ENCODE results near the gene PBX3.

Gene PBX3

DNA sequence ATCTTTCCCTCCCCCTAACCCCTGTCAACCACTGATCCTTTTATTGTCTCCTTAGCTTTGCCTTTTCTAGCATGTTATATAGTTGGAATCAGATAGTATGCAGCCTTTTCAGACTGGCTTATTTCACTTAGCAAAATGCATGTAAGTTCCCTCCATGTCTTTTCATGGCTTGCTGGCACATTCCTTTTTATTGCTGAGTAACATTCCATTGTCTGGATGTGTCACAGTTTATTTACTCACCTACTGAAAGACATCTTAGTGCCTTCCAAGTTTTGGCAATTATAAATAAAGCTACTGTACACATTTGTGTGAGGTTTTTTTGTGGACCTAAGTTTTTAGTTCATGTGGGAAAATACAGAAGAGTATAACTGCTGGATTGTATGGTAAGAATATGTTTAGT lies 230.1 kb downstream of the PBX3 start:
- TF ChIP-seq, protein P1, sequence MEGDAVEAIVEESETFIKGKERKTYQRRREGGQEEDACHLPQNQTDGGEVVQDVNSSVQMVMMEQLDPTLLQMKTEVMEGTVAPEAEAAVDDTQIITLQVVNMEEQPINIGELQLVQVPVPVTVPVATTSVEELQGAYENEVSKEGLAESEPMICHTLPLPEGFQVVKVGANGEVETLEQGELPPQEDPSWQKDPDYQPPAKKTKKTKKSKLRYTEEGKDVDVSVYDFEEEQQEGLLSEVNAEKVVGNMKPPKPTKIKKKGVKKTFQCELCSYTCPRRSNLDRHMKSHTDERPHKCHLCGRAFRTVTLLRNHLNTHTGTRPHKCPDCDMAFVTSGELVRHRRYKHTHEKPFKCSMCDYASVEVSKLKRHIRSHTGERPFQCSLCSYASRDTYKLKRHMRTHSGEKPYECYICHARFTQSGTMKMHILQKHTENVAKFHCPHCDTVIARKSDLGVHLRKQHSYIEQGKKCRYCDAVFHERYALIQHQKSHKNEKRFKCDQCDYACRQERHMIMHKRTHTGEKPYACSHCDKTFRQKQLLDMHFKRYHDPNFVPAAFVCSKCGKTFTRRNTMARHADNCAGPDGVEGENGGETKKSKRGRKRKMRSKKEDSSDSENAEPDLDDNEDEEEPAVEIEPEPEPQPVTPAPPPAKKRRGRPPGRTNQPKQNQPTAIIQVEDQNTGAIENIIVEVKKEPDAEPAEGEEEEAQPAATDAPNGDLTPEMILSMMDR (IDR thresholded peaks at IDR 0.05; ENCODE audit: low read depth, low read length, poor library complexity, severe bottlenecking), result no peak
- TF ChIP-seq EZH2phosphoT487 (IDR thresholded peaks at IDR 0.05; ENCODE audit: borderline replicate concordance, low read length), result no peak
- Histone ChIP-seq H3K9me2 (replicated peaks; ENCODE audit: control insufficient read depth, low read length) (no peaks in the 10 kb centered on the region), H3K36me3 (ENCODE audit: control insufficient read depth, low read length) (no peaks in the 10 kb centered on the region), H3K4me1 (ENCODE audit: control insufficient read depth, low read length) (no peaks in the 10 kb centered on the region), H3K9me3 (ENCODE audit: control insufficient read depth, insufficient read depth, low read length) (peaks cover 7% of the 10 kb centered on the region; the same call in 1 of the 2 replicates), H3K27me3 (ENCODE audit: control insufficient read depth, low read length) (0 out of 2 replicates have a peak, but pooled peaks cover 4% of the 10 kb centered on the region), H3F3A (ENCODE audit: control insufficient read depth, insufficient read depth) (no peaks in the 10 kb centered on the region), H3K4me2 (ENCODE audit: low read length) (no peak overlapping the region), H3K4me3 (ENCODE audit: low read length) (no peak overlapping the region), H3K27ac (ENCODE audit: low read depth, low read length) (no peak overlapping the region), H3K79me2 (ENCODE audit: control insufficient read depth, low read length) (no peaks in the 10 kb centered on the region), H4K20me1 (ENCODE audit: control insufficient read depth, insufficient read depth, low read depth, low read length) (no peaks in the 10 kb centered on the region)

DNA sequence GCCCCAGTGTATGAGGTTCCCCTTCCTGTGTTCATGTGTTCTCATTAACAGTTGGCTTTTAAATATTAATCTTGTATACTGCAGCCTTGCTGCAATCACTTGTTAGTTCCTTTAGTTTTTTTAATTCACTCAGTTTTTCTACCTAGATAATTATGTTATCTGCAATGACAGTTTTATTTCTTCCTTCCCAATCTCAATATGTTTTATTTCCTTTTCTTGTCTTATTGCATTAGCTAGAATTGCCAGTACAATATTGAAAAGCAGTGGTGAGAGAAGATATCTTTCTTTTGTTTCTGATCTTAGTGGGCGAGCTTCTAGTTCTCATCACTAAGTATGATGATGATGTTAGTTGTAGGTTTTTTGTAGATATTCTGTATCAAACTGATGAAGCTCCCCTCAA lies 232.2 kb downstream of the PBX3 start:
- Histone ChIP-seq H3K36me3 (ENCODE audit: control insufficient read depth, low read length) (no peaks in the 10 kb centered on the region), H3K4me3 (ENCODE audit: low read length) (no peak overlapping the region), H3K9me2 (replicated peaks; ENCODE audit: control insufficient read depth, low read length) (no peaks in the 10 kb centered on the region), H3F3A (ENCODE audit: control insufficient read depth, insufficient read depth) (no peaks in the 10 kb centered on the region), H3K27ac (ENCODE audit: low read depth, low read length) (no peak overlapping the region), H3K9me3 (ENCODE audit: control insufficient read depth, insufficient read depth, low read length) (peaks cover 7% of the 10 kb centered on the region; the same call in 1 of the 2 replicates), H3K27me3 (ENCODE audit: control insufficient read depth, low read length) (0 out of 2 replicates have a peak, but pooled peaks cover 4% of the 10 kb centered on the region), H3K79me2 (ENCODE audit: control insufficient read depth, low read length) (no peaks in the 10 kb centered on the region), H4K20me1 (ENCODE audit: control insufficient read depth, insufficient read depth, low read depth, low read length) (no peaks in the 10 kb centered on the region), H3K4me1 (ENCODE audit: control insufficient read depth, low read length) (no peaks in the 10 kb centered on the region), H3K4me2 (ENCODE audit: low read length) (no peak overlapping the region)
- TF ChIP-seq EZH2phosphoT487 (IDR thresholded peaks at IDR 0.05; ENCODE audit: borderline replicate concordance, low read length), result no peak
- TF ChIP-seq, protein P1 (IDR thresholded peaks at IDR 0.05; ENCODE audit: low read depth, low read length, poor library complexity, severe bottlenecking), result no peak

DNA sequence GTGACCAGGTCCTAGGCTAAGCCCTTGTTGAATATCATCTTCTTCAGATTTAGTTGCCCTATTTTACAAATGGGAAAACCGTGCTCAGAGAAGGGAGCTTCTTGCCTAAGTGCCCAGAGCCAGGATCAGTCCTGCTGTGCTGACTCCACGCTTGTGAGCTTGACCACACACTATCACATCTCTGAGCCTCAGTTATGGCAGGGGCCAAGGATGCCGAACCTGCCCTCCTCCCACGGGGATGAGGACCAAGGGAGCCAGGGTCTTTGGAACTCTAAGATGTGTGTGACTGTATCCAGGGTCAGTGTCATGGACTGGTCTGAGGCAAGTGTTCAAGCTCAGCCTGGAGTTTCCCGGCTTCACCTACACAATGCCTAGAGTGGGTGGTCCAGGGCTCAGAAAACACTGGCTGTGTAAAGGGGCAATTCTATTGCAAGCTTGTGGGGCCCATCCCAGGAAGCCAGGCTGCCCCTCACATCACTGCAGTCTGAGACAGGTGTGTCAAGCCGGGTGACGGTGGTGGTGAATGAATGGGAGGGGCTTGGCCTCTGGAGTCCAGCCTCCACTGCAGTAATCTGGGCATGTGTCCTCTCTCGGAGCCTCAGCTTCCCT lies 235.7 kb downstream of the PBX3 start:
- H3K79me2 ChIP-seq (ENCODE audit: control insufficient read depth, low read length), result no peaks in the 10 kb centered on the region
- no peak overlapping the region for H3K4me3 ChIP-seq (ENCODE audit: low read length)
- H3K4me1 ChIP-seq (ENCODE audit: control insufficient read depth, low read length), result no peaks in the 10 kb centered on the region
- H4K20me1 ChIP-seq (ENCODE audit: control insufficient read depth, insufficient read depth, low read depth, low read length), result no peaks in the 10 kb centered on the region
- peaks cover 7% of the 10 kb centered on the region; the same call in 1 of the 2 replicates for H3K9me3 ChIP-seq (ENCODE audit: control insufficient read depth, insufficient read depth, low read length)
- TF ChIP-seq, protein P1 (IDR thresholded peaks at IDR 0.05; ENCODE audit: low read depth, low read length, poor library complexity, severe bottlenecking), result no peak
- no peak for TF ChIP-seq EZH2phosphoT487 (IDR thresholded peaks at IDR 0.05; ENCODE audit: borderline replicate concordance, low read length)
- H3K9me2 ChIP-seq (replicated peaks; ENCODE audit: control insufficient read depth, low read length), result no peaks in the 10 kb centered on the region
- H3K27ac ChIP-seq (ENCODE audit: low read depth, low read length), result no peak overlapping the region
- no peaks in the 10 kb centered on the region for H3K27me3 ChIP-seq (ENCODE audit: control insufficient read depth, low read length)
- no peak overlapping the region for H3K4me2 ChIP-seq (ENCODE audit: low read length)
- H3F3A ChIP-seq (ENCODE audit: control insufficient read depth, insufficient read depth), result no peaks in the 10 kb centered on the region
- no peaks in the 10 kb centered on the region for H3K36me3 ChIP-seq (ENCODE audit: control insufficient read depth, low read length)
